Midbrain (tissue), 1 donor: Measurements from ENCODE around the gene PDE10A.

Experiments used
- DNase-seq: peaks from one replicate; lab custom pipeline; 2025; lab: John Stamatoyannopoulos, UW

PDE10A gene

DNA sequence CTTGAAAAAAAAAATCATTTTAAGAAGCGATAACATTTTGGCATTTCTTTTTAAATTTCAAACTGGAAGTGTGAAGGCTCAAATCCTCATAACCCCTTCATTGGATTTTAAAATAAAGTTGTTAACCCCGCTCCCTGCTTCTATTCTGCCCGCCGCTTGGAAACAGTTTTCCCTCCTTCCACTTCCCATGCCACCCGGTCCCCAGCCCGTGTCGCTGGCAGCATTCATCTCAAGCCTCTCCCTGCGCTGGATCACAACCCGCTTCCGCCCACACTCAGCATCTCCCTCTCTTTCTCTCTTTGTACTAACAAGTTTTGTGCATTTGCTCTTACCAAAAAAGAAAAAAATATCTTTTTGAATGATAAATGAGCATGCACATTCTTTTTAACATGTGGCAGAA lies 15.4 kb upstream of the PDE10A start:
- DNase-seq: no peak

DNA sequence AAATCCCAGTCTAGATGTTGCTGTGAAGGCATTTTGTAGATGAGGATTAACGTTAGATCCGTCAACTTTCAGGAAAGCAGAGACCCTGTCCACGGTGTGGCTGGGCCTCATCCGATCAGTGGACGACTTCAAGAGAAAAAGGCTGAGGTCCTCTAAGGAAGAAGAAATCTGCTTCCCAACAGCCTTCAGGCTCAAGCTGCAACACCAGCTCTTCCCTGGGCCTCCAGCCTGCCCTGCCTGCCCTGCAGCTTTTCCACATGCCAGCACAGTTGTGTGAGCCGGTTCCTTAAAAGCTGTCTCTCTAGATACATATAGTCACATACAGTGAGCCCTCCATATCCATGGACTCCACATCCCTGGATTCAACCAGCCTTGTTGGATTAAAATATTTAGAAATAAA lies 14.1 kb upstream of the PDE10A start:
- no peak for DNase-seq

DNA sequence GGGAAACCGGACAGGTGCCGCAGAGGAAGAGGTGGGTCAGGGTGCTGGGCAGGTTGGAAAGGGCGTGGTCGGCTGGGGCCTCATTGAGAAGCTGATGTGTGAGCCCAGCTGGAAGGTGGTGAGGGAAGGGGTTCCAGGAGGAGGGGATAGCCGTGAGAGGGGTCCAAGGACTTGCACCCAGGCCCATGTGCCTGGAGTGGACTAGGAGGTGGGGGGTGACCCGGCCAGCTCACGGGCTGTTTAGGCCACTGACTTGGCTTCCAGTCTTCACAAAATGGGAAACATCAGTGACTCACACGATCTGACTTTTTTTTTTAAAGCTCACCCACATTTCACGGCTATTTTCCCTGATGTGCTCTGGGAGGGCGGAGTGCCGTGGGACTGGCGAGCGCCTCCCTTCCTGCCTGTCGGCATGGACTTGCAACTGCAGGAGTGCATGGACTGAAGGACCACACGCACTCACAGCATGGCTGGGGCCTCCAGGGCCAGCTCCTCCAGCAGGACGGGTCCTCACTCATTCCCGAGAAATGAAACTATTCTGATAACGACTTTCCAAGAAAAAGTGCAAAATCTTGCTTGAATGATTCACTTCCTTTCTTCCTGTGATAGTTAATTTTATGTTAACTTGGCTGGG lies 13.5 kb upstream of the PDE10A start:
- no peak for DNase-seq

DNA sequence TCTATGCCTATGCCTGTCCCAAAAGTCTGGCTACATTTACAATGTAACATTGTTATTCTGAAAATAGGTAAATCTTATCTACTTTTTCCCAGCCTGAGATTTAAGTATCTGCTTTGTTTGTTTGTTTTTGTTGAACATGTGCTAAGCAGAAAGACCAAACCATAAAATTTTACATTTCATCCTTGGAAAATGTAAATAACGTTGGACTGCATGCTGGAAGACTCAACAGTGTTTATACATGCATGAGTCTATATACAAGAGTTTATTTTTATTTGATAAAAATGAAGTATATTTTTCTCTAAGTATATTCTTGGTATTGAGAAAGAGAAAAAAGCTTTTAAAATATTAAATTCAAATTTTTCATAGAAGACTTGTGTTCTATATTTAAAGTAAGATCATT lies 12.1 kb upstream of the PDE10A start:
- DNase-seq: no peak

DNA sequence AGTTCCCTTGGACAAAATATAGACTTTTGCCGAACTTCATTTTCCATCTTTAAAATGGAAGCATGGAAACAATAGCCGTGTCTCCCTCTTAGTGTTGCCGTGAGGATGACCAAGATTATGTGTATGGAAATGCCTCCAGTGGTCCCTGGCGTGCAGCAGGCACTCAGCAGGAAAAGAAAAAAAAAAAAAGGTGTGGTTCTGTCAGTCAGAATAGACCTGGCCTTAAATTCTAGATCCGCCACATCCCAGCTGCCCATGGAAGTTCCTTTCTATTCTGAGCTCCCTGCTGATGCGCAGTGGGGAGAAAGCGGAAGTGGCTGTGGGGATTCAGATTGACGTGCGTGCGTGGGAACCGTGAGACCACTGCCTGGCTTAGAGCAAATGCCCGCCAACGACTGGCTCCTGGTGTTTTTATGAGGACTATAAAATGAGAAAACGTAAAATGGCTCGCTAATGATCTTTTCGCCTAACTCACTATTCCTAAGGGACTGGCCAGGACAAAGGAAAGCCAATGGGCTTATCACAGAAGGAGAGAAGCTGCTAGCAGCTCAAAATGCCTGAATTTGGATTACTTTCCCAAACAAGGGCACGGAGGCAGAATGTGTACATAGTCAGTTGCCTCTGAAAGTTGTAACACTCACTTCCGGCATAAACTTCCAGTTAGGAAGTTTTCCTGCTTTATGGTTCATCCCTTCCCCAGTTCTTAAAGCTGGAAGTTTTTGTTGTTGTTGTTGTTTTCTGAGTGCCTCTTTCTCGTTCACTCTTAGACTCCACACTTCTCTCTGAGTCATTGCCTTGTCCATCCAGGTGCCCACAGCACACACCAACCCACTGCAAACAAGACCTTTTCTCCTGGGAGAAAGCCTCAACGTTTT lies 11.4 kb upstream of the PDE10A start:
- DNase-seq: no peak

- no peak for DNase-seq
Observed at GRCh38 chr6:165671222-165671768, 8.3 kb upstream of the PDE10A start.

GRCh38 chr6:165668951-165669350 lies 5.9 kb upstream of the PDE10A start:
- no peak for DNase-seq

DNA sequence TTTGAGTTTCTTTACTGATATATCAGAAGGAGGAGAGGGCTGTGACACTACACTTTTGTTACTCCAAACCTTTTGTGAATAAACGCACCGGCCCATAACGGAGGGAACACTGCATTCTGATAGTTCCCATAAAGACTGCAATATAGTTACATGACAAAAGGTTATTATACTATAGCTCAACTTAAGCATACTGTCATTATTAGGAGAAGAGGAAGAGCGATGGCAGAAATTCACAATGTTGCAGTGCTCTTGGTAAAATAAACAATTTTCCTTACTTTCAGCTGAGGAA lies 2.3 kb upstream of the PDE10A start:
- no peak for DNase-seq

- no peak for DNase-seq
Observed at GRCh38 chr6:165664559-165665383, 1.7 kb upstream of the PDE10A start.

DNA sequence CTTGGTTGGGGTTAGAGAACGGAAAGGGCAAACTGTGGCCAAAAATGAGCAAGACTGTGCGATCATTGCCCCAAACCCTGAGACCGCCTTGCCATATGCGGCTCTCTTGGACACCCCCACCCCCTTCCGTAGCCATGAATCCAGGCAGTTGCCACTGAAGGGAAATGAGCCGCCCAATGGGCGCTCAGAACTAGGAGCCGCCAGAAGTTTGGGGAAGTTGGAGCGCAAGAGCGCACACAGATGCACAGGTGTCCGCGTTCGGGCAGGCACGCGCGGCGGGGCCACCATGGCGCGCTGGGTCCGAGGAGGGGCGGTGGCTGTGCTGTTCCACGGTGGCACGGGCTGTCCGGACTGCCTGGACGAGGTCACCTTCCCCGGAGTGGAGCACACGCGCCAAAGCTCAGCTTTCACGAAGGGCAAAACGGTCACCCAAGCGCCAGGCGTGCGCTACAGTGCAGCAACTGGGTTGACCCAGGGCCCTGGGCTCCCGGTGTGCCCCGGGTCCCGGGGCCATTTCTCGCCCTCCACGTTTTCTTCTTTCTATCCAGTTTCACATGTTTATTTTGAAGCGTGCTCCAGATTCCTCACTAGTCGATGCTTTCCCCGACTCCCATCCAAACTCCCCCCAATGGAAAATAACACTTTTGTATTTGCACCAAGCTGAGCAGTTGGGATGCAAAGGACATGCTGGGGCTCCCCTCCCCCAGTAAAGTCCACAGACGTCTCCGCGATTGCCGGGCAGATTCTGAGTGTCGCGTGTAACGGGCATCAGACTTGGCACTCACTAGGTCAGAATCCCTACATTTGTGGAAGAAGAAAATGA lies 906 bp upstream of the PDE10A start:
- DNase-seq: no peak

GRCh38 chr6:165663377-165663735 lies 315 bp upstream of the PDE10A start:
- no peak for DNase-seq

DNA sequence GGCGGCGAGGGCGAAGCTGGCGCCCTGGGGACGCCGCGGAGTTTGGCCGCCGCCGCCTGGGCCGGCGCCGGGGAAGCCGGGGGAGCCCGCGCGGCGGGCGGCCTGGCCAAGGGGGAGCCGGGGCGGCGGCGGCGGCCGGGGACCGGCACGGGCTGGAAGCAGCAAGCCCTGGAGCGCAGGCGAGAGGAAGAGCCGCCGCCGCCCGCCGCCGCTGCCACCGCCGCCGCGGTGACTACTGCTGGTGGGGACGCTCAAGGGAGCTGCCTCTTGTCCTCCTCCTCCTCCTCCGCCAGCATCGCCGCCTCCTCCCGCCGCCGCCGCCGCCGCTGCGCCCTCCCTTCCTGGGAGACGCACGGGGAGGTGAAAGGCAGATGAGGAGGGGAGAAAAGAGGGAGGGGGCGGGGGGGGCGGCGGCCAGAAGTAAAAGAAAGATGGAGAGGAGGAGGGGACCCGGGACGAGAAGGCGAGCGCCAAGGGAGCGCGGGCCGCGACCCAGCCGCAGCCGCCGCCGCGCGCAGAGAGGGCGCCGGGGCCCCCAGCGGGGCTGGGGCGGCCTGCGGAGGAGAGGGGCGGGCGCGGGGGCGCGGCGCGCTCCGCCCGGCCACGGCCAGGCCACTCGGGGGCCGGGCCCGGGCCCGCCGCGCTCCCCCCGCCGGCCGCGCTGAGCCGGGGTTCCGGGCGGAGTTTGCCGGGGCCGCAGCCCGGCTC lies 846 bp downstream of the PDE10A start:
- no peak for DNase-seq

DNA sequence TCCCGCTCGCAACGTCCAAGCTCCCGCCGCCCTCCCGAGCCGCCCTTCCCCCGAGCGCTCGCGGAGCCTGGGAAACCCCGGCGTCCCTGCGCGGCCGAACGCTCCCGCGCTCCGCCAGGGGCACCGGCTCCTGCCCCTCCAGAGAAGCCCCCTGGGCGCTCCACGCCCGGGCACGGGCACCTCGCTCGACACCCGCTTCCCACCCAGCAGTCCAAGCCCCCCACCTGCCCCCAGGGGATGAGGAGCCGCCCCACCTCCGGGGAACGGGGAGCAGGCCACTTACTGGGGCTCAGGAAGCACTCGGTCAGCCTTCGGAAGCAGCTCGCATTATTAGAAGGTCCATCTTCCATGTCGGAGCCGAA lies 1.4 kb downstream of the PDE10A start:
- no peak for DNase-seq

- DNase-seq: no peak
Observed at GRCh38 chr6:165660857-165661663, 2.0 kb downstream of the PDE10A start.

DNA sequence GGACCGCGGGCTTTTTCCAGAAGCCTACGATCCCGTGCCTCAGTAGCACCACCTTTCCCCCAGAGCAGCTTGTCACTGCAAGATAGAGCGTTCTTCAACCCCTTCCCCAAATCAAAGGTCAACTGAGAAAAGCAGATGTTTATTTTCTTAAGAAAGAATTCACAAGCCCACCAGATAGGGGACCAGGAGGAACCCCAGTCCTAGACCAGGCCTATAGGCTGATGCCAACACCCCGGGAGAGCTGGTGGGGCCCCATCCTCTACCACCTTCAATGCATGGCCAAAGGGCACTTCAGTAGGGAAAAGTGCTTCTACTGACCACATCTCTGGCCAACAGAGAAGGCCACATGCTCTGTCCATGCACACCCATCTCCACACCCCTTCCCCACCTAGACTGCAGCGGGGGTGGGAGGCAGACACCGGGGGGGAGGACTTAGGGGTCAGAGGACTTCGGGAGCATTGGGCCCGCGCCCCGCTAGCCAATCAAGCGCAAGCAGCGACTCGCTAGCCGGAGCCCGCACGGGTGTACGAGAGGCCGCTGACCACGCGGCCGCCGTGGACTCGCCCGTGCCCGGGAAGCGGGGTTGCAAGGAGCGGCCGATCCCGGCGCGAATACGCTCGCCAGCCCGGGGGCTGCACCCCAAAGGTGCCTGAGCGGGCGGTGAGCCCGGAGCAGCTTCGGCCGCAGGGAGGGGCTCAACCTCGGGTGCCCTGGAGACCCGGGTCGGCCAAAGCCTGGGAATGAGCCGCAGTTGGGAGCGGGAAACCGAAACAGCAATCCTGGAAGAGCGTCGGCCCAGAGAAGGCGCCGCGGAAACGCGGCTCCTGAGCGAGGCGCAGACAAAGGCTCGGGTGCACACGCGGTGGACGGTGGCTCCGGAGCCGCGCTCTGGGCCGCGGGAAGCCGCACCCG lies 2.8 kb downstream of the PDE10A start:
- DNase-seq: no peak

GRCh38 chr6:165658395-165659058 lies 4.5 kb downstream of the PDE10A start:
- DNase-seq: no peak

DNA sequence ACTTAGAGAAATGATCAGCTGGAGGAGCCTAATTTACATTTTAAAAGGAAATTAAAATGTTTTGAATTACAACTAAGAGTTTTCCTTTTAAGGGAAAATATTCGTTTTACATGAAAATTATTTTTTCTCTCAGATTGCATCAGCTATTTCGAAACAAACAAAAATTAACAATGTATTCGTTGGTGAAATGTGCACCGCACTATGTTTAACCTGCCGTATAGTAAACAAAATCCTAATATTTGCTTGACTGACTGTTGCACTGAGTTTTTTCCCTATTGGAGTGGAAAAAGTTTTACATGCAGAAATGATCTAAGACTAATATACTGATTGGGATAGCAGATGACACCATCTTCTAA lies 5.7 kb downstream of the PDE10A start:
- DNase-seq: no peak

- no peak for DNase-seq
Observed at GRCh38 chr6:165656581-165657324, 6.3 kb downstream of the PDE10A start.
